GM10248 (cell line): ENCODE data around the gene PRRT1B.
"Not testable (repeated sequence)": the region's sequence is repeated elsewhere in the genome, so short reads cannot be mapped to it uniquely, and the experiment has no call there.

Experiments used
- CTCF ChIA-PET: fragments of 300-600 bp; sonication (Branson Sonifier 250); formaldehyde crosslinking; extraction: SDS; loops from one replicate; lab custom pipeline; 2021; ENCODE audit warnings: antibody characterized with exemption; lab: Yijun Ruan, JAX
- POLR2A ChIA-PET: fragments of 350-650 bp; sonication (Branson Sonifier 250); formaldehyde crosslinking; extraction: SDS; loops from one replicate; lab custom pipeline; 2020; ENCODE audit warnings: antibody characterized with exemption; lab: Yijun Ruan, JAX
- DNase-seq: peaks from one replicate; pipeline ENCODE4 v3.0.0; 2012; ENCODE audit errors: extremely low spot score
- TF ChIP-seq, protein P1 (sequence below): IDR thresholded peaks from 2 replicates; pipeline ENCODE4 v1.5.1; 2012; ENCODE audit warnings: mild to moderate bottlenecking, low read depth; ENCODE audit errors: extremely low read depth, missing control alignments, control extremely low read depth

The PRRT1B gene

GRCh38 chr9:131545786-131546335 lies 538 bp downstream of the PRRT1B start:
- POLR2A ChIA-PET: no interaction called here
- CTCF ChIA-PET: interaction anchor here (1.5 kb wide), 1 partner anchor 15 kb away, joined by 6 read pairs; no protein-coding TSS in a partner anchor
- no peak for DNase-seq
- TF ChIP-seq, protein P1, sequence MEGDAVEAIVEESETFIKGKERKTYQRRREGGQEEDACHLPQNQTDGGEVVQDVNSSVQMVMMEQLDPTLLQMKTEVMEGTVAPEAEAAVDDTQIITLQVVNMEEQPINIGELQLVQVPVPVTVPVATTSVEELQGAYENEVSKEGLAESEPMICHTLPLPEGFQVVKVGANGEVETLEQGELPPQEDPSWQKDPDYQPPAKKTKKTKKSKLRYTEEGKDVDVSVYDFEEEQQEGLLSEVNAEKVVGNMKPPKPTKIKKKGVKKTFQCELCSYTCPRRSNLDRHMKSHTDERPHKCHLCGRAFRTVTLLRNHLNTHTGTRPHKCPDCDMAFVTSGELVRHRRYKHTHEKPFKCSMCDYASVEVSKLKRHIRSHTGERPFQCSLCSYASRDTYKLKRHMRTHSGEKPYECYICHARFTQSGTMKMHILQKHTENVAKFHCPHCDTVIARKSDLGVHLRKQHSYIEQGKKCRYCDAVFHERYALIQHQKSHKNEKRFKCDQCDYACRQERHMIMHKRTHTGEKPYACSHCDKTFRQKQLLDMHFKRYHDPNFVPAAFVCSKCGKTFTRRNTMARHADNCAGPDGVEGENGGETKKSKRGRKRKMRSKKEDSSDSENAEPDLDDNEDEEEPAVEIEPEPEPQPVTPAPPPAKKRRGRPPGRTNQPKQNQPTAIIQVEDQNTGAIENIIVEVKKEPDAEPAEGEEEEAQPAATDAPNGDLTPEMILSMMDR: no peak

DNA sequence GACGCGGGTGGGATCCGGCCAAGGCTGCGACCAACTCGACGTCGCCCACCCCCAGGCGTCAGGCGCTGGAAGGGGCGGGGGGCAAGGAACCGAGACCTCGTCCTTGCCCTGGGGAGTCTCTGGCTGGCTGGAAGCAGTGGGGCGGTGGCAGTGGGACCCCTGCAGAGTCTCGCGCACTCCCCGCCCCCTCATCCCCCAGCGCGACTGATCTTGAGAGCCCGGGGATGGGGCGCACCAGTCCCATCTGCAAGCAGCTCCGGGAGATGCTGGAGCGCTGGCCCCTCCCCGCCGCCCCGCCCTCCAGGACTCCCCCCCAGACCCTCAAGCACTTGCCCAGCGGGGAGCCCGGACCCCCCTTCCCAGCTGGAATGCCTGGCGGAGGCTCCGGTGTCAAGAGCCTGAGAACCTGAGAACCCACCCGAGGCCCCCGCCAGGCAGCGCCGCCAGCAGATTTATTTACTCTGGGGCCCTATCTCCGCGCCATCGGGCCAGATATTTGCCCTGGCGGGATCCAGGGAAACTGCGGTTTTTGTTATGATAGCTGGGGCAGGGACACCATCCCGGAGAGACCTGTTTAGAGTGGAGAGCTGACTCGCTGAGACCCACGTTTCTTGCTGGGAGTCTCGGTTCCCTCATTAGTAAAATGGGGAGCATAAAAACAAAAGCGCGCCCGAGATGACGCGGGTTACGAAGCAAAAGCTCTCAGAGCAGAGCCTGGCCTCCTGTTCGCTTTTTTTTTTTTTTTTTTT lies 1.2 kb downstream of the PRRT1B start:
- DNase-seq: no peak
- ChIA-PET CTCF (interaction anchor here (1.5 kb wide), 1 partner anchor 14 kb away, joined by 6 read pairs; no protein-coding TSS in a partner anchor), POLR2A (no interaction called here)
- TF ChIP-seq, protein P1: no peak

DNA sequence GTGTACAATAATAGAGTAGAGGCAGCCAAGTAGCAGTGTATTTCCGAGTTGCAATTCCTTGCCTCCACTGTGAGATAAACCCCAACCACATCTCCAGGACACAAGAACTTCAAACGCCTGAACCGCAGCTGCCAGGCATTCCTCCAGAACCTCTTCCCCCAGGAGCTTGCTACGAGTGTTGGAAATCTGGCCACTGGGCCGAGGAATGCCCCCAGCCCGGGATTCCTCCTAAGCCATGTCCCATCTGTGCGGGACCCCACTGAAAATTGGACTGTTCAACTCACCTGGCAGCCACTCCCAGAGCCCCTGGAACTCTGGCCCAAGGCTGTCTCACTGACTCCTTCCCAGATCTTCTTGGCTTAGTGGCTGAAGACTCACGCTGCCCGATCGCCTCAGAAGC lies 3.9 kb downstream of the PRRT1B start:
- POLR2A ChIA-PET, CTCF ChIA-PET, DNase-seq: not testable (repeated sequence)

DNA sequence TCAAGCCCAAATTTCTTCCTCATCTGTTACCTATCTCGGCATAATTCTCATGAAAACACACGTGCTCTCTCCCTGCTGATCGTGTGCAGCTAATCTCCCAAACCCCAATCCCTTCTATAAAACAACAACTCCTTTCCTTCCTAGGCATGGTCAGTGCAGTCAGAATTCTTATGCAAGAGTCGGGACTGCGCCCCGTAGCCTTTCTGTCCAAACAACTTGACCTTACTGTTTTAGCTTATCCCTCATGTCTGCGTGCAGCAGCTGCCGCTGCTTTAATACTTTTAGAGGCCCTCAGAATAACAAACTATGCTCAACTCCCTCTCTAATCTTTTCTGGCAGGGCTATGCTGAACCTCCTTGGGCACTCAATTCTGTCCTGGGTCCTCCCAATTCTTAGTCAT lies 5.1 kb downstream of the PRRT1B start:
- DNase-seq, POLR2A ChIA-PET, CTCF ChIA-PET: not testable (repeated sequence)

GRCh38 chr9:131552030-131552429 lies 6.7 kb downstream of the PRRT1B start:
- POLR2A ChIA-PET: interaction anchor here (0.6 kb wide), 1 partner anchor 1276 kb away, joined by 4 read pairs; no protein-coding TSS in a partner anchor
- no peak for DNase-seq

DNA sequence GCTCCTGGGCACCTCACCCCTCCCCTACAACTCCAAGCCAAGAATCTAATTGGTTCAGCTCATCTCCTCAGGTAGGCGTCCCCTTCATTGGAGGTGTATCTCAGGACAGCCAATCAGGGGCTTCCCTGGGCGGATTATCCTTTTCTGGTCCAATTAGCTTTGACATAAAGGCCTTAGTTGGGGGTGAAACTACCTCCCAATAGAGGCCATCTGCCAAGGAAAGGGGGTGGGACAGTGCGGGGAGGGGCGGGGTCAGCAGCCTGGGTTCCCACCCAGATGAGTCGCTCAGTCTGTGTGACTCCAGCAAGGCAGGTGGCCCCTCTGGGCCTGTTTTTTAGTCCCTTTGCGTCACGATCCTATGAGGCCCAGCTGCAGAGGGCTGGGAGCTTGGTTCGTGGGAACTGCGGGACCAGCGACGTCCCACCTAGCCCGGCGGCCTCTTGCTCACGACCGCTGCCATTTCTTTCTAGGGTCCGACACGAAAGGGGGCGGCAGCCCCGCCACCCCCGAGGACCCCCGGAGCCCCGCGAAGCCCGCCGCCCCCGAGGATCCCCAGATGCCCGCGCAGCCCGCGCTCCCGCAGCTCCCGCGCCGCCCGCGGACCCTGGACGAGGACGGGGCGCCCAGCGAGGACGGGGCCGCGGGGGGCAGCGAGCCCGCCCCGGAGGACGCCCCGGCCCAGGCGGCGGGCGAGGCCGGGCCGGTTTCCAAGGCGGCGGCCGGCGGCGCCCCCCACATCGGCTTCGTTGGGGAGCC lies 8.9 kb downstream of the PRRT1B start:
- POLR2A ChIA-PET: no interaction called here
- TF ChIP-seq, protein P1: no peak
- DNase-seq: no peak
- CTCF ChIA-PET: interaction anchor here (0.6 to 1.1 kb wide), 2 partner anchors 18 to 23 kb away, joined by 3 read pairs; no protein-coding TSS in a partner anchor

More at GRCh38 chr9:131552030-131552429, 6.7 kb downstream of the PRRT1B start:
- TF ChIP-seq, protein P1: no peak
- CTCF ChIA-PET: no interaction called here

DNA sequence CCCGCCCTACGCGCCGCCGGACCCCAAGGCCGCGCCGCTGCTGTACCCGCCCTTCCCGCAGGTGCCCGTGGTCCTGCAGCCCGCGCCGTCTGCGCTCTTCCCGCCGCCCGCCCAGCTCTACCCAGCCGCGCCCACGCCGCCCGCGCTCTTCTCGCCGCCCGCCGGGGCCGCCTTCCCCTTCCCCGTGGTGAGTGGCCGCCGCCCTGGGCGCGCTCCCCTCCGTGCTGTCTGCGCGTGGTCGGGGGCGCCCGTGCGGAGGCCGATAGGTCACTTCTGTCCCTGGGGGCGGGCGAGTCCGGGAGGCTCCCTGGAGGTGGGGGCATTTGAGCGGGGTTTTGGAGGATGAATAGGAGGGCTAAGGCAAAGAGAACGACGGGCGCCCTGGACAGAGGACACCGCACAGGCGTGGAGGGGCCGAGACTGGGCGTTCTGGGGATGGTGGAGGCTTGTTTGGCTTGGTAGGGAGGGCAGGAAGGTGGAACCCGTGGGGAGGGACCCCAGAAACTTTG lies 9.6 kb downstream of the PRRT1B start:
- ChIA-PET POLR2A (no interaction called here), CTCF (interaction anchor here (0.6 kb wide), 1 partner anchor 19 kb away, joined by 3 read pairs; no protein-coding TSS in a partner anchor)
- TF ChIP-seq, protein P1: no peak
- no peak for DNase-seq
